Kidney epithelial cell (primary cell): ENCODE measurements around the gene ADD2. TPM values are rescaled to one million over a fixed set of nuclear protein-coding genes. Genes with fewer than 3 reads are reported as not detected.

Source experiments
- DNase-seq: peaks from one replicate; pipeline ENCODE4 v3.0.0-alpha.2; 2010; ENCODE audit warnings: low read depth
- H3K27me3 ChIP-seq: 2 replicates; pipeline ENCODE4 v1.6.0; 2011; ENCODE audit warnings: low read length; ENCODE audit not compliant: control insufficient read depth, insufficient read depth
- H3K36me3 ChIP-seq: 2 replicates; pipeline ENCODE4 v1.5.1; 2011; ENCODE audit warnings: low read length; ENCODE audit not compliant: control insufficient read depth, insufficient read depth
- H3K4me3 ChIP-seq: 2 replicates; pipeline ENCODE4 v1.5.1; 2011; ENCODE audit warnings: low read depth, mild to moderate bottlenecking, control low read depth, low read length
- total RNA-seq: library from RNA; depleted of rRNA; stranded (reverse); fragments of >200 nt; gene quantifications from 2 replicates; pipeline ENCODE4 v1.2.3, GENCODE V29; 2015
- TF ChIP-seq, protein P1 (sequence below): IDR thresholded peaks from 2 replicates; pipeline ENCODE4 v1.5.1; 2011; ENCODE audit warnings: mild to moderate bottlenecking, moderate library complexity, low read length, control low read depth, inconsistent platforms; ENCODE audit not compliant: insufficient read depth, poor library complexity, severe bottlenecking

The ADD2 gene
- total RNA-seq, result 8.9 and 9.9 TPM in 2 replicates

- H3K4me3 ChIP-seq, result peak within 1 kb of the TSS; percentile 32
- H3K36me3 ChIP-seq, result no peaks in the 10 kb centered on the region
- DNase-seq, result no peak
- TF ChIP-seq, protein P1, sequence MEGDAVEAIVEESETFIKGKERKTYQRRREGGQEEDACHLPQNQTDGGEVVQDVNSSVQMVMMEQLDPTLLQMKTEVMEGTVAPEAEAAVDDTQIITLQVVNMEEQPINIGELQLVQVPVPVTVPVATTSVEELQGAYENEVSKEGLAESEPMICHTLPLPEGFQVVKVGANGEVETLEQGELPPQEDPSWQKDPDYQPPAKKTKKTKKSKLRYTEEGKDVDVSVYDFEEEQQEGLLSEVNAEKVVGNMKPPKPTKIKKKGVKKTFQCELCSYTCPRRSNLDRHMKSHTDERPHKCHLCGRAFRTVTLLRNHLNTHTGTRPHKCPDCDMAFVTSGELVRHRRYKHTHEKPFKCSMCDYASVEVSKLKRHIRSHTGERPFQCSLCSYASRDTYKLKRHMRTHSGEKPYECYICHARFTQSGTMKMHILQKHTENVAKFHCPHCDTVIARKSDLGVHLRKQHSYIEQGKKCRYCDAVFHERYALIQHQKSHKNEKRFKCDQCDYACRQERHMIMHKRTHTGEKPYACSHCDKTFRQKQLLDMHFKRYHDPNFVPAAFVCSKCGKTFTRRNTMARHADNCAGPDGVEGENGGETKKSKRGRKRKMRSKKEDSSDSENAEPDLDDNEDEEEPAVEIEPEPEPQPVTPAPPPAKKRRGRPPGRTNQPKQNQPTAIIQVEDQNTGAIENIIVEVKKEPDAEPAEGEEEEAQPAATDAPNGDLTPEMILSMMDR, result peak; percentile 30
- peaks cover 21% of the 10 kb centered on the region for H3K27me3 ChIP-seq
Observed at GRCh38 chr2:70767699-70768589, at the start of gene ADD2. Gene ADD2, minus strand, starts transcription at chr2:70768200. Its CDS starts 61,792 bp downstream, at chr2:70706408.

DNA sequence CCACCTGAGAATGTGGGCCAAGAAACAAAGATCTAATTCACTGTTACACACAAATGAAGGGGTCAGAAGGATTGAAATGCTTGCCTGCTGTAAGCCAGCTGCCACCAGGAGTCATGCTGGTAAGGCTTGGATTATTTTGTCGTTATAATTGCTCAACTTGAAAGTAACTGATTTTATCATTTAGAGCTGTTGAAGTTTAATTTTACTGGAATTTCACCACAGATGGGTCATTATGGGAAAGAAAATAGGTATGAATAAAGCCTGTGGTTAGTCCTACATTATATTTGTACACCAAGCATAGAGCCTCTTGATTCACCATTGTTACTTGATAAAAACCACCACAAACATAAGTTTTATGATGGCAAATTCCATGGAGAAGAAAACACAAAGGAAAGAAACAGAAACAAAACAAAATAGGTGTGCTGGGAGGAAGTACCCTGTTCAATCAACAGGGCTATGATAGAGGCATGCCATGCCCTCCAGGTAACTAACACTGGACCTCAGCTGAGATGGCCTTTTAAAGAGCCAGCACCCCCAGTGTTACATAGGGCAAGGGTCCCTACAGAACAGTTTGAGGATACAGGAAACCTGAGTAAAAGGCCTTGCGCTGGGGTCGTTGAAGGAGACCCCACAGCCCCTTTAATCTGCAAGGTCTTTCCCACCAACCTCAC lies 49.4 kb upstream of the ADD2 start:
- Histone ChIP-seq H3K36me3 (no peaks in the 10 kb centered on the region), H3K4me3 (no peak overlapping the region), H3K27me3 (peaks cover 13% of the 10 kb centered on the region)
- TF ChIP-seq, protein P1, result no peak
- no peak for DNase-seq

DNA sequence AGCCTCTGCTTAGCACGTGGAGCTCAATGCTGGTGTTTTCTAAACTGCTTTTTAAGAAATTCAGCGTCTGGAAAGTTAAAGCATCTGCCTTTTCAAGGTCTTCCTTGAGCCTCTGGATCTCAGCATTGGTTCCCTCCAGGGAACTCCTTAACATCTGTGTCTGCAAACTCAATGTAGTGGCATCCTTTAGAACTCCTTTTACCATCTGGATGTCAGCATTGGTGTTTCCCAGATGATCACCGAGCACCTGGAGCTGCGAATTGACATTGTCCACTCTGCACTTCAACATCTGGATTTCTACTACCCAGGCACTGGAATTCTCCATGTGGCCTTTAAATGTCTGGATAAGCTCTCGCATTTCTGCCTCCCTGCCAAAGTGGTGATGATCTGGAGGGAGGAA lies 48.7 kb upstream of the ADD2 start:
- DNase-seq, result no peak
- Histone ChIP-seq H3K4me3 (no peak overlapping the region), H3K27me3 (peaks cover 13% of the 10 kb centered on the region), H3K36me3 (no peaks in the 10 kb centered on the region)
- TF ChIP-seq, protein P1, result no peak

DNA sequence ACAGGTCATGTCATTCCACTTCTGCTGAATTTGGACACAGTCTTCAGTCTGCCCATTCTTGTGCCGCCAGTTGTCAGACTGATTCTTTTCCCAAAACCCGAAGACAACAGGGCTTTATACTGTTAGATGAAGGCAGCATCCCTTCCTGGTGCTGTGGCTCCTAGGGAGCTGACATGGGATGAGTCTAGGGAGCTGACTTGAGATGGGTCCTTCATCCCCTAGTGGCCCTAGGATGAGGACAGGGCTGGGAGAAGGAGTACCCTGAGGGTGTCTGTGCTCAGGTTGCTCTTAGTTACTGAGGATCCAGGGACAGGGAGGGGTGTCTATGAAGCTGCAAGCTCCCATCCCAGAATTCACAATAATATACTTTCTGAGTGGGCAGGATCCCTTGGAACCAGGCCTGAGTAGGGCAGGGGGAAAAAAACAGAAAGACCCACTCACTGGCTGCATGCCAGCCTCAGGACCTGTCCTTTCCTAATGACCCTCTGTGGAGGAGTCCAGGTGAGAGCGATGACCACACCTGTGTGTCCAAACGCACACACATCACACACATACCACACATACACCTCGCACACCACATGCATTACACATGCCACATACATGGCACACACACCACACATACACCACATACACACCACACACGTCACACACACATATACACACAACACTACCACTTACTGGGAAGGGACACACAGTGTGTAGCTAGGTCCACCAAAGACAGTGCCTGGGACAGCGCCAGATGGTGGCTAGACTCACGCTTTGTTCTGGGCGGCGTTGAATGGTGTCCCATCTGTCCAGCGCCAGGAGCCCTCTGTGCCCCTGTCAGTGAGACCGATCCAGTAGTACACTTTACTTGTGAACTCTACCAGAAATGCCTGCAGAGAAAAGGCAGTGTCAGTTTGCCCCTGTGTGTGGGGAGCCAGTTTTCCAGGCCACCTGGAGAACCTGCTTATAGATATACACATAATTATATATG lies 41.3 kb upstream of the ADD2 start:
- TF ChIP-seq, protein P1, result no peak
- DNase-seq, result no peak
- H3K36me3 ChIP-seq, result no peaks in the 10 kb centered on the region
- no peak overlapping the region for H3K4me3 ChIP-seq
- H3K27me3 ChIP-seq, result peaks cover 2% of the 10 kb centered on the region

DNA sequence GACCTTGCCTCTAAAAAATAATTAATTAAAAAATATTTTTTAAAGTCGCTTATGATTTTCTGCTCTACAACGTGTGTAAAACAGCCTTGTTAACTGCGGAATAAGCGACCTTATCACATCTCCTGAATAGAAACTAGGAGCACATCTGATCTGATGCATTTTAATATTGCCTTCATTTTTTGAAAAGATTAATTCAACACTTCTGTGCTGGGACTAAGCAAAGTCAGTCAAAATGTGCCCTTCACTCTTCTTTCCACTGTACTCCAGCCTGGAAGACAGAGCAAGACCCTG lies 39.8 kb upstream of the ADD2 start:
- TF ChIP-seq, protein P1, result no peak
- H3K4me3 ChIP-seq, result no peak overlapping the region
- peaks cover 2% of the 10 kb centered on the region for H3K27me3 ChIP-seq
- no peaks in the 10 kb centered on the region for H3K36me3 ChIP-seq
- DNase-seq, result no peak
